NCI-H748 (cell line): ENCODE data around the gene ULK4.
"Not testable (repeated sequence)": the region's sequence is repeated elsewhere in the genome, so short reads cannot be mapped to it uniquely, and the experiment has no call there.

Experiments used
- DNase-seq: peaks from one replicate; lab custom pipeline; 2025; ENCODE audit not compliant: unreplicated experiment; lab: John Stamatoyannopoulos, UW

The ULK4 gene

DNA sequence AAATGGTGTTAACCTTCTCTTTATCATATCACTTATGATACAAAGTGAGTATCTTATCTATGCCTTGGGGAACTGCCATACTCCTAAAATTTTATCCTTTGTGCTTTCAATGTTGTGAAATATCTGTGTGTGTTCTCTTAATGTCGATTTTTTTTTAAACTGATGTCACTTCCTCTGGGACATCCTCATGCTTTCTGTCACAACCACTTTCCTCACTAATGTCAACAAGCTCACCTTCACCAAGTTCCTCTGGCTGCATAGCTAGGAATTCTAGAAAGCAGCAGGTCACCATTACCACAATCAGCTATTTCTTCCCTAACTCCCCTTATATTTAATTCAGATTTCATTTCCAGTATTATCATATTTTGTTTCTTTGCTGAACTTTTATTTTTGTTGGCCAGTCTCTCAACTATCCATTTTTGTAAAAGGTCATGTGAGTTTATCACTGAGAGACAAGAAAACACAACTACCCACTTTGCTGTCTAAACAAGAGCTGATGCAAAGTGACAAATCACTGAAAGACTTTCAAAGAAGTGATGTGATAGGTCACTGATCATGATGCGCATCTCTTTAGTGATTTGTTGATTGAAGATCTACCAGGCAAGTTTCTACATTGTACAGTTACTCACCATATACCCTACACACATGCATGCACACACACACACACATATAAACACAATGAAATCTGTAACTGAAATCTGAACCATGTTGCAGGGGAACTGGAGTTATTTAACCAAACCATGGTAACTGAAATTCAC lies 369.0 kb downstream of the ULK4 start:
- DNase-seq: no peak

DNA sequence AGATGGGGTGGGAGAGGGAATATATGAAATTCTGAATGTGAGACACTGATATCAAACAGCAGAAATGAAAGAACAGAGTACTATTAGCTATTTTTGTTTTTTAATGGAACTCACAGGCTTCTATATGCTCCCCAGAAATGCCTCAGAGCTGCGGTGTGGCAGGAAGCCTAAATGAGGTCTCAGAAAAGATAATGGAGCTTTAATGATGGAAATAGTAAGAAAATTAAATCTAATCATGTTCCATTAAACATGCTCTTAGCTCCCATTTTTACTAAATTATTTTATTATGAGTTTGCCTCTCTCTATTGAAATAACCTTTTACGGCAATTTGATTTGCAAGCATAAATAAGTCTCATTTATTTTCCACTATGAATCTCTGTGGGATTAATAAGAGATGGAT lies 378.9 kb downstream of the ULK4 start:
- DNase-seq: no peak

DNA sequence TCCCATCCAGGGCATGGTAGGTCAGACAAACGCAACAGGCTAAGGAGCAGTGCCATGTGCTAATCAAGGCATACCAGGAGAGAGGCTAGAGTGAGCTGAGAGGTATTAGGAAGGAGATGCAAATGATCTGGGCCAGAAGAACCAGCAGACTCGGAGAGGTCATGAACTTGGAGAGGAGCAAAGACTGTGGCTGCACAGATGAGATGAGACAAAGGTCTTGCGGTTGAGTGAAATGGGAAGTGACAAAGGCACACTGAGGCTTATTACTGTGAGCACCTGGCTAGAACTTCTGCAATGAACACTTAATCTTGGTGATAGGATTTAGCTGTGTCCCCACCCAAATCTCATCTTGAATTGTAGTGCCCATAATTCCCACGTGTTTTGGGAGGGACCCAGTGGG lies 380.2 kb downstream of the ULK4 start:
- no peak for DNase-seq

DNA sequence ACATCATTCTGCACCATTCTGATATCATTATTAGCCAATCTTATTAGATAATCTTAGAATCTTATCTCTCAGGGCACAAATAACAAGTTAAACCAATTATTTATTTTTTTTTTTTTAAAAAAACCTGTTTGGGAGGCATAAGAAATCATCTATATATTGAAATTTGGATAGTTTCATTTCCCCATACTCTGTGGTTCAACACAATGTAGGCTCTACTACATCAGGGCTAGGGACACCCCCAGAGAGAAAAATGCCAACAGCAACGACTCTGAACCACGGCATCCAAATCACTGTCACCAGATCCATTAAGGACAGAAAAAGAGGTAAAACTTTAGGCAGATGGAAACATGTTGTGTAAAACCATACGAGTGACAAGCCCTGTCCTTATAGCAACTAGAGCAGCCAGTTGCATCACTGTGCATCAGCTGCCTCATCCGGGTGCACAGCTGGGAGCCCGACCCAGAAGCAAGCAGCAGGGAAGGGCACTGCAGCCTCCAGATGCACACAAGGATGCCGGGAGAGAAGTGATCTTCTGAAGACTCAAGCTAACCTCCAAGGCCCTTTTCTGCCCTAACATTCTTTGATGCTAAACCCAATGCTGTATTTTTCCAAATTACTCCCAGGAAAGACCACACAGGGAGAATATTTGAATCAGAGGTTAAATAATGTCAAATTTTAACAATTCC lies 381.5 kb downstream of the ULK4 start:
- no peak for DNase-seq

DNA sequence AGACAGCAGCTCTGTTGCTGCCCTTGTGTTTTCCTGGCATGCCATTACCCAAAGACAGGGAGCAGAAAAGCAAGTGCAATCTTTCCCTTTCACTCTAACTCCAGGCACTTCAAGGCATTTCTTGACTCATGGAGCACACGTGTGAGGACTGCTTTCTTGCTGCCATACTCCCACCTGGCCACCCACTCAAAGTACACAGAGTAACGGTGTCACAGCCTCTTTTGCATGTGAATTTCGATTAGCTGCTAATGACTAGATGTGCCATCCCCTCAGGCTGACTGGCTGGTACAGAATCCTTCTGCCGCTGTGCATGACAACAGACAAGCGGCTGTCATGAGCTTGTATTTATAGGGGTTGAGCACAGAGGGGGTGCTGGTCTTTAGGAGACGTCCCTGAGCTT lies 382.0 kb downstream of the ULK4 start:
- no peak for DNase-seq

DNA sequence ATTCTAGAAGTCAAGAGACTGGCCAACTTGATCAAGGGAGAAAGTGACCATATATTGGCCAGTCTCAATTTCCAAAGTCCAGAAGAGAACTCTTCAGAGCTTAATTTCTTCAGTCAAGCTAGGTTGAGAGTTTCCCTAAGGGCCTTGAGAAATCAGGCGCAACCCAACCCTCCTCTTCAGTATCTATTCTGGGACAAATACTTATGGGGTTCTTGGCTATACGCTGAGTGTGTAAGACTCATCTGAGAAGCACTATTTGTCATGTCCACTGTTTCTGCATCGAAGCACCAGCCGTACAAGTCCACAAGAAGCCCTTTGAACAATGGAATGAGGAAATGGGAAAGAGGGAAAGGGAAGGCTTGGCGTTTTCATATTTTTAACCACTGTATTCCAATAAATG lies 383.1 kb downstream of the ULK4 start:
- no peak for DNase-seq

DNA sequence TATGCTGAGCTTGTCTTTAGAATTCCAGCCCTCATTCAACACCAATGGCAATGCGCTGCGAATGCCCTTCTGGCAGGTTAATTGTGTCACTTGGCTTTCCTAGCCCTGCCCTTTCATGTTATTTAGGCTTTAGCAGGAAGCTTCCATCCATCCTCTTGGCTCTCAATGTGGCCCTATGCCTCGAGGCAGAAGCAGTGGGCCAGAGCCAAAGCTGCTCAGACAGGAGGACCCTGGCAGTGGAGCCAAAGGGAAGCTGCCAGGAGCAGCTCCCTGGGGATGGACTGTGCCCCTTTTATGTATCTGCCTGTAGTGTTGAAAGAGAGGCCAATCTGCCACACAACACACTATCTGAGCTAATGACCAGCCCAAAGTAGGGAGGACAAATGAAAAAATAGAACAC lies 386.2 kb downstream of the ULK4 start:
- no peak for DNase-seq

DNA sequence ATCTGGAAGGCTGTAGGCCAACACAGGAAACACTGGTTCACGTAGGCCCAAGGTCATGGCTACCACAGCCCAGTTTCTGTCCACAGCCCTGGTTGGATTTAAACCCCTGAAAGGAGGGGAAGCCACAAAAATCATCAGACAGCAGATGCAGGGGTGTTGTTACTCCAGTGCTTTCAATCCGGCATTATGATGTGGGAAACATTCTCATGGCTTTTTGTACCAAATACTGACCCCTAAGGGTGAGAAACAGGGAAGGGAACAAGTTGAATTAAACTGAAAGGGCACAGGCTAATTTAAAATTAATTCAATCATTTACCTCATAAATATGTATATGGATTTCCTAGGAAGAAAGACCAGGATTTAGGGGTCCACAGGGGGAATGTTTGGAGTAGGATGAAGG lies 387.0 kb downstream of the ULK4 start:
- peak; percentile 2 for DNase-seq

DNA sequence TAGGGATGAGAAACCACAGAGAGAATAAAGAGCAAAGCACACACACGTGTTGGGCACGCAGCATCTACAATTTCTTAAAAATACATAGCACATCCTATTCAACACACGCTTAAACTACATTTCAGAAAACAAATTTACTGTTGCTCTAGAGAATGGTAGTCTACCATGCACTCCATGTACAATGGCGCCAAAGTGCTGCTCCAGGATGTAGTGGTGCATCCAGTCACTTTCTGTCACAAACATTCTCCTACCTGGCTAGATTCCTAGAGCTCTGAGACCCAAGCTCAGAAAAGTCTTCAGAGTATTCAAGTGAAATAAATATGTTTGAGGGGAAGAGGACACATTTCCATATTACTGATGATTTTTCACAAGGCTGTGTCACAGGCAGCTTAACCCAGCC lies 388.3 kb downstream of the ULK4 start:
- DNase-seq: no peak

DNA sequence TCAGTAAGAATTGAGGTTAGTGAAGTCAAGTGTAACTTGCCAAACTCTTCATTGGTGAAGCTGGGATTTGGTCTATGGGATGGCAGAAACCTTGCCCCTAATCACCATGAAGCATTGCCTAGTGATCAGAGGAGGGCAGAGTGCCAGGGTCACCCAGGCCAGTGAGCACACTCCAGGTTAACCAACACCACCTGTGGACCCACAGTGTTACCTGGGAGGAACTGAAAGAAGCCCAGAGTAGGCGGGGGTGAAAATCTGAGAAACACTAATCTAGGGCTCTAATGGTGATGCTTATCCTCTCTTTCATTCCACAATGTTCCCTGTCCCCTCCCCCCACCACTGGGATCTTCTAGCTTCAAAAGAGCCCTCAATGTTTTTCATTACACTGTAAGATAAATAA lies 389.8 kb downstream of the ULK4 start:
- no peak for DNase-seq

DNA sequence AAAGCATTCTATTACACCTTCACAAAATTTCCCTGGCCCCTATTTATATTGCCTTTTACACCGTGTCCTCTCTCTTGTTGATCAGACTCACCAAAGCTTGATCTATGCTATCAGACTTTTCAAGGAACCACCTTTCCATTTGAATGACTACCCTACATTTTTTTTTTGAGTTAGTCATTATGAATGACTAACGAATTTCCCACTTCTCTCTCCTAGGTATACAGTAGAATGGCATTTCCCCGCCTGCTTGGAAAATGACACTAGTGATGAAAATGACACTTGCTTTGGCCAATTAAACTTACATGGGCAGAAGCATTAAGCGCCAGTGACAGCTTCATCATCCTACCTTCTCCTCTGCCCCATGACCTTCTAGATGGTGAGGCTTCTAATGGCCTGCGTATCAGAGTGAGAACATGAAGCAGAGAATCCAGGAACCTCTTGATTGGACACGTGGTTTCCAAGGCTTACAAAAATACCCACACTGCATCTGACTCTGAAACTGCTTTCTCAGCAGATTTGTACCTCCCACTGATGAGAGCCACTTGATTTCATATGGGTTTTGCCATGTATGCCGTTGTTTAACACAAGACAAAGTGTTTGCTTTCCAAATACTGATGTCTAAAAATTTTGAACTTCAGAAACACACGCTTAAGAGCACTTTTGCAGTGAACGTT lies 392.1 kb downstream of the ULK4 start:
- no peak for DNase-seq

DNA sequence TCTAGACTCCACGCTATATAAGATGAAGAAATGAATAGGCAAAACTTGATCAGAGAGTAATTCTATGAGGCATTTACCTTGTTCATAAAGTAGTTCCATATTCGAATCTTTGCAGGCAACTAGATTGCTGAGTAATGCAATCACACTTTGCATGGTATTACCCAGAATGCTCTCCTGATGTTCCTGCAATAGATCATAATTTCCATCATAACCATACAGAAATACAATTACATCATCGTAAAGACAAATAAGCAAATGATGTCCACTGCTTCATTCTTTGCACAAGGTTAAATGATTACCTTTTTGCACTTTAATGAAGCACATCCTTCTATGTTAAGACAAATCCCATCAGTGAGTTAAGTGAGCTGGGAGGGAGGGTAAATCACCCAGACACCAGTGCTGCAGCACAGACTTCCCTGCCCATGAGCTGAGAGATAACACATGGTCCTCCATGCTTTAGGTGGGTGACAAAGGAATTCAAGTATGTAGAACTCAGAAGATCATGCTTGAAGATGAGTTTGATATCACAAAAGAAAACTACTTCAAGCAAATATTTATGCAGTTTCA lies 395.9 kb downstream of the ULK4 start:
- no peak for DNase-seq

DNA sequence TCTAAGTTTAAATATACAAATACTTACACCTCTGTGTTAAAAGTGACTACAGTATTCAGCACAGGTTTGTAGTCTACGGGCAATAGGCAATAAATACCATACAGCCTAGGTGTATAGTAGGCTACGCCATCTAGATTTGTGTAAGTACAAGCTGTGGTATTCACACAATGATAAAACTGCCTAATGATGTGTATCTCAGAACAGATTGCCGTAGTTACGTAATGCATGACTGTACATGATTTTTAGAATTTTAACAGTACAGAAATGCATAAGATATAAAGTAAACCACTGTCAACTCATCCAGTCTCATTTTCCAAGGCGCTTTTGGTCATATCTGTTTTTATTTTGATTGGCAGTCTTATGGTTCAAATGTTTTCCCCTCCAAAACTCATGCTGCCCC lies 396.9 kb downstream of the ULK4 start:
- DNase-seq: no peak

DNA sequence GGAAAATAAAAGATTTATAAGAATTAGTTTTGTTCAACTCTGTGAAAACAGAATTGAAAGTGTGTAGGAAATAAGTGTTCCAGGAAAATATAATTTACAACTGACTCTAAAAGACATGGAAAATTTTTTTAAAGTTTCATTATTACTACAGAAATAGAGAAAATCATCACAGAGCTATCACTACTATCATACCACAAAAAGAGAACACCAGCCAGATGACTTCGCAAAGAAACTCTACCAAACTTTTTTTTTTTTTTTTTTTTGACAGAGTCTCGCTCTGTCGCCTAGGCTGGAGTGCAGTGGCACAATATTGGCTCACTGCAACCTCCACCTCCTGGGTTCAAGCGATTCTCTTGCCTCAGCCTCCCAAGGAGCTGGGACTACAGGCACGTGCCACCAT lies 405.7 kb downstream of the ULK4 start:
- not testable (repeated sequence) for DNase-seq

DNA sequence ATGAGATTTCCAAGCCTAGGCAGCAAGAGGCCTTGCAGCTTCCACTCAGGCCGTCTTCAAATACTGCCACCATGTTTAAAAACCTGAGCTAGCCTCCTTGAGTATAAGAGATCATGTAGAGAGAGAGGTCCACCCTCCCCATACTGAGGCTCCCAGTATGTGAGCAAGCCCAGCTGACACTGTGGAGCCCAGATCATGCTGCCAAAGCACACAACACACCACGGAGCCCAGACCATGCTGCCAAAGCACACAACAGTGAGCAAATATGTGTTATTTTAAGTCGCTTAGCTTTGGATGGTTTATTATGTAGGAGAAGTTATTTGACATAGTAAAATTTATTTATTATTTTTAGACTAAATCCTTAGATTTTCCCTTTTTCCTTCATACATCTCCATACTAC lies 428.9 kb downstream of the ULK4 start:
- DNase-seq: no peak

DNA sequence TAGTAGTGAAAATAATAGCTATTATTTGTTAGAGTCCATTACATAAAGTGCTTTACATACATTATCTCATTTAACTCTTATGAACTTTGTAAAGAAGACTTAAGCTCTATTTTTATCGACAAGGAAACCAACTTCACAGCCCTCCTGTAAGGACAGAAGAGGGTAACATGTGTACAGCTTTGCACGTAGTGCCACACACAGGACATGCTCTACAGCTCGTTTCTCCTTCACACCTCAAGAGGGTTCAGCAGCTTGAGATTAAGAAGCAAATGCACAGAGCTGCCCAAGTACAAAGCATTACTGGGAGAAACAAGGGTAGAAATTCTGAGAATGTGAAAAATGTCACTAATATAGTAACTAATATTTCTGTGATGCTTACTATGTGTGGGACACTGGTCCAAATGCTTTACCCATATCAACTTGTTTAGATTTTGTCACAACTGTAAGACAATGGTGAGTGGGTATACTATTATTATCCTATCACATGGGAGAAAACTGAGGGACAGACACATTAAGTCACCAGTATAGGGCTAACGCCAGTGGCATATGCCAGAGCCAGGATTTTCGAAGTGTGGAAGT lies 434.8 kb downstream of the ULK4 start:
- DNase-seq: no peak

DNA sequence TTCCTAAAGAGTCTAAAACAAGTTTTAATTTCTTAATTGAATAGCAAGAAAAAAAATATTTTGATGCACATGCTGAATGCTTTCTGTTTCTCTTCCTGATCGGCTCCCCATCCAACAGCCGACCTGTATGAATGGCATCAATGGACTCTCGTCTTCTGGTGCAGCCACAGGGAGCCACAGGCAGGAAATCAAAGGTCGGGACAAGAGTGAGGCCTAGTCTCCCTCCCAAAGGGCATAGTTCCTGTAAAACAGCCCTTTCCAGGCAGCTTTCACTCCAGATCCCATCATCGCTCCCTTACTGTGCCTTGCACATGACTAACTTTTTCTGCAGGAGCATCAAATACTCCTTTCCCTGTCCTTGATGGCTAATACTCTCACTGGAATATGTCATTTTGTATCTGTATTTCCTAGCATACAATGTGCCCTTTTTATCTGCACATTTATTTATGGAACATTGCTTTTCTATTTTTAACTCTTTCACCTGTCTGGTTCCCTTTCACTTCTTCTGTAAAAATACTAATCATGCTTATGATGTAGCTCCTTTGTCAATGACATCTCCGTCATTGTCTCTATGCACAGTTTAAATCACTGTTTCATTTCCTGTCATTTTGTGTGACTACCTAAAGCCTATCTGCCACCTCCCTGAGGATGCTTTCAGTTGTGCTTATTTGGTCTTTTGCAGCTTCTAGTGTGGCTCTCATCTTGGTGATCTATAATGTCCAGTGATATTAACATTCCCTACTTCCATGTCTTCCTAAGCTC lies 436.4 kb downstream of the ULK4 start:
- no peak for DNase-seq

DNA sequence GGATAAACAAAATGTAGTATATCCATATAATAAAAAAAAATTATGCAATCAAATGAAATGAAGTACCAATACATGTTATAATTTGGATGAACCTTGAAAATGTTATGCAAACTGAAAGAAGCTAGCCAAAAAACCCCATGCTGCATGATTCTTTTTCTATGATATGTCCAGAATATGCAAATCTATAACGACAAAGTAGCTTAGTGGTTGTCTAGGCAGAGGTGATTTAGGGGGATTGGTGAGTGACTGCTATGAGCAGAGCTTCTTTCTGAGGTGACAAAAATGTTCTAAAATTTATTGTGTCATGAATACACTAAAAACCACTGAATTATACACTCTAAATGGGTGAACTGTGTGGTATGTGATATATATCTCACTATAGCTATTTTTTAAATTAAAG lies 438.0 kb downstream of the ULK4 start:
- no peak for DNase-seq

DNA sequence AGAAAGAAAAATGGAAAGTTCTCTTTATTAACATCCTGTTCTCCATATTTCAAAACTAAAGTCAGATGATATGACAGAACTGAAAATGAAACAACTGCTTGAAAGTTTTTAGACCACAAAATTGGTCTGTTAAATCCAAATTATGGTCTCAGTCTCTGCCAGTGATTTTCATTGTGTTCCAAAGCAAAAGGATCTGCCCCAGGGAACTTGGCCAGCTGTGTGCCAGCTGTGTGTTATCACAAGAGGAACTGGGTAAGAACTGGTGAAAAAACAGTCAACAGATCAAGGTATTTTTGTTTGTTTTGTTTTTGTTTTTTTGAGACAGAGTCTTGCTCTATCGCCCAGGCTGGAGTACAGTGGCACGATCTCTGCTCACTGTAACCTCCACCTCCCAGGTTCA lies 439.3 kb downstream of the ULK4 start:
- no peak for DNase-seq

DNA sequence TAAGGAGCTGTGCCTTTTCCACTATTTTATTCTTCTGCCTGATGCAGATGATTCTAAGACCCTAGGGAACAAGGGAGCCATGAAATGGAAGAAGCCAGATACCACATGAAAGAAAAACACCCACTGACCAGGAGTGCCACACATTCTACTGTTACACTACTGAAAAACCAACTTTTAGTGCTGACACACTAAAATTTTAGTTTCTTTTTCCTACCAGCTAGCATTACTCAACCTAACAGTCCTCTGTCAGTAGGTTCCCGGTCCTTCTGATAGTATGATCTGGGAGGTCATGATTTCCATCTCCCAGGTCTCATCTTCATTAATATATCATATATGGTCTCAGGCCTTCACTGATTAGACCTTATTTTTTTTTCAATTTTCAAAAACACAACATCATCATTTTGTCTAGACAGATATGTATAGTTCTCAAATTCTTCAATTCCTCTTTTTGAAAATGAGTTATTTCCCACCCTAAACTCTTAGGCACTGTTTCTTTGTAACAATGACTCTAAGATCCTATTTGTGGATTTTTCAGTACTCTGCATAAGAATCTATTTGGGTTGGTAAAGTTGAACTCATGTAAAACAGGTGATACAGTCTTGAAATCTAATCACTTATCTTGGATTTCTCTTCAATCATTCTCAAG lies 440.8 kb downstream of the ULK4 start:
- DNase-seq: no peak
